ENCODE data around the gene METTL25B.

GRCh38 chr1:156767101-156767878, 39.0 kb downstream of the METTL25B start, which contains the start of gene PRCC:
- TF ChIP-seq NFYB (IDR thresholded peaks at IDR 0.05; ENCODE audit: insufficient read depth, low read depth, low read length) (0 out of 2 replicates have a peak, but pooled peaks have one; percentile 35), BCL3 (IDR thresholded peaks at IDR 0.05; ENCODE audit: borderline replicate concordance, insufficient read depth, low read depth, low read length, poor library complexity, severe bottlenecking) (no peak), SRF (IDR thresholded peaks at IDR 0.05; ENCODE audit: low read depth in 2 of 2, low read length in 2 of 2) (0 out of 4 replicates have a peak, but pooled peaks of 1 of the 2 experiments have one; percentile 14), JUNB (IDR thresholded peaks at IDR 0.05) (0 out of 2 replicates have a peak, but pooled peaks have one; percentile 23), ATF2 (IDR thresholded peaks at IDR 0.05; ENCODE audit: low read length) (no peak)

Measured in GM12878 (cell line).